Uterus (tissue), 2 donors: ENCODE results near the gene NRK.

Experiments
- CTCF ChIP-seq, 4 experiments: fragments of 200-600 bp in 2 of 4; fragments of 450-650 bp in 2 of 4; sonication (generic) in 2 of 4; IDR thresholded peaks; one replicate each; pipeline ENCODE4 v1.5.1; 2016 to 2019; ENCODE audit warnings: antibody characterized with exemption in 4 of 4, mild to moderate bottlenecking in 2 of 4, moderate library complexity in 1 of 4
- POLR2A ChIP-seq, 2 donors: fragments of 450-650 bp; IDR thresholded peaks; one replicate each; pipeline ENCODE4 v1.6.1; 2016; ENCODE audit warnings: antibody characterized with exemption in 2 of 2, mild to moderate bottlenecking in 1 of 2, moderate library complexity in 1 of 2

- TF ChIP-seq POLR2A (IDR thresholded peaks at IDR 0.05) (no peak), CTCF (IDR thresholded peaks at IDR 0.05) (no peak)
Measured at GRCh38 chrX:105829011-105829410, 6.7 kb downstream of the NRK start.
